ENCODE data around the gene DSTN.

Gene DSTN

DNA sequence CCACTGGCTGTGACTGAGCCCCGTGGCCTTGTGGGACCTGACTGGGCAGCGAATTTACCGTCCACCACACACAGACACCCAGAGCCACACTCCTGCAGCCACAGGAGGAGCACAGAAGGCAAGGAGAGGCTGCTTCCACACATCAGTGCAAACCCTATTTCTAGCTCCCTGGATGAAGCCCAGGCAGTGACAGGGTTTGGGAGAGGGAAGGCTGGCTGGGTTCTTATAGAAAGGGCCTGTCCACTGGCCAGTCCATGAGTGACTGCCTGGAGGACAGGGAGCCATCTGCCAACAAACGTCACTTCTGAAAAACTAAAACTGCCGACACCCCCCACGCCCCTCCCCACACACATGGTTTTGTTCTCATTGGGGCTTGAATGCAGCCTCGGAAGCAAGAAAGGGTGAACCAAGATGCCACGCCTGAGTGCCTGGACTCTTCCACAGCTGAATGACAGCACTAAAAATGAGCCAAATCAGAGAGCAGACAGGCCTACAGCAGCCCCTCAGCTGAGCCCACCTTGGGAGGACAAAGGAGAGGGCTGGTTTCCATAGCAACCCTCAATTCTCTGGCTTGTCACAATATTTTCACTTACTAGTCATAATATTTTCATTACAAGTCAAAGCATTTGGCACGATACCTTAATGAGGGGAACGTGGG, 73.8 kb downstream of the DSTN start:
- POLR2A ChIA-PET = interaction anchor here (1.1 kb wide), 1 partner anchor 74 kb away, joined by 3 read pairs; the partner anchor contains the start of gene DSTN
- CTCF ChIA-PET = no interaction called here
- DNase-seq (ENCODE audit: extremely low spot score) = no peak
- TF ChIP-seq BHLHE40 (IDR thresholded peaks at IDR 0.05; ENCODE audit: borderline replicate concordance) (no peak), FOXA1 (IDR thresholded peaks at IDR 0.05) (no peak), SP1 (IDR thresholded peaks at IDR 0.05) (no peak), FOXK2 (IDR thresholded peaks at IDR 0.05) (no peak), HDGF (IDR thresholded peaks at IDR 0.05; ENCODE audit: borderline replicate concordance) (no peak), ZNF384 (IDR thresholded peaks at IDR 0.05) (no peak), ELF4 (IDR thresholded peaks at IDR 0.05) (no peak), FOXM1 (IDR thresholded peaks at IDR 0.05; ENCODE audit: borderline replicate concordance) (no peak), L3MBTL2 (conservative IDR thresholded peaks at IDR 0.05) (no peak), NFRKB (IDR thresholded peaks at IDR 0.05) (no peak)
- TF ChIP-seq, protein P1, sequence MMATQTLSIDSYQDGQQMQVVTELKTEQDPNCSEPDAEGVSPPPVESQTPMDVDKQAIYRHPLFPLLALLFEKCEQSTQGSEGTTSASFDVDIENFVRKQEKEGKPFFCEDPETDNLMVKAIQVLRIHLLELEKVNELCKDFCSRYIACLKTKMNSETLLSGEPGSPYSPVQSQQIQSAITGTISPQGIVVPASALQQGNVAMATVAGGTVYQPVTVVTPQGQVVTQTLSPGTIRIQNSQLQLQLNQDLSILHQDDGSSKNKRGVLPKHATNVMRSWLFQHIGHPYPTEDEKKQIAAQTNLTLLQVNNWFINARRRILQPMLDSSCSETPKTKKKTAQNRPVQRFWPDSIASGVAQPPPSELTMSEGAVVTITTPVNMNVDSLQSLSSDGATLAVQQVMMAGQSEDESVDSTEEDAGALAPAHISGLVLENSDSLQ (IDR thresholded peaks at IDR 0.05) = no peak

DNA sequence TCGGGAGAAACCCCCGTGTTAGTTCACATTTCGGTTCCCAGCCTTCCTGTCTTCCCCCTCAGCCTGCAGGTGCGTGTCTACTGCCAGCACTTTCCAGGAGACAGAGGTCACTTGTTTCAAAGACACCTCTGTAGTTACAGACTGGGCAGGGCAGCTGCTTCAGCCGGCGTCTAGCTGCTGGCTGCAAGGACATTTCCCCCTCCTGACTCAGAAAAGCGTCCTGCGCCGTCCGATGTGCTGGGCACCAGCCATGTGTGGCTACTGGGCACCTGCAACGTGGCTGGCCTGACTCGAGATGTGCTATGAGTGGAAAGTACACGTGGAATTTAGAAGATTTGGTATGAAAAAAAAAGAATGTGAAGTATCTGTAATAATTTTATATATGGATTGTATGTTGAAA, 74.6 kb downstream of the DSTN start:
- CTCF ChIA-PET = no interaction called here
- POLR2A ChIA-PET = no interaction called here
- no peak for TF ChIP-seq TARDBP (IDR thresholded peaks at IDR 0.05)
- TF ChIP-seq CTBP1 (IDR thresholded peaks at IDR 0.05; ENCODE audit: borderline replicate concordance) = no peak
- no peak for TF ChIP-seq ARNT (IDR thresholded peaks at IDR 0.05)
- TF ChIP-seq ZNF384 (IDR thresholded peaks at IDR 0.05) = no peak
- TF ChIP-seq, protein P1 (IDR thresholded peaks at IDR 0.05) = no peak
- DNase-seq (ENCODE audit: extremely low spot score) = no peak

DNA sequence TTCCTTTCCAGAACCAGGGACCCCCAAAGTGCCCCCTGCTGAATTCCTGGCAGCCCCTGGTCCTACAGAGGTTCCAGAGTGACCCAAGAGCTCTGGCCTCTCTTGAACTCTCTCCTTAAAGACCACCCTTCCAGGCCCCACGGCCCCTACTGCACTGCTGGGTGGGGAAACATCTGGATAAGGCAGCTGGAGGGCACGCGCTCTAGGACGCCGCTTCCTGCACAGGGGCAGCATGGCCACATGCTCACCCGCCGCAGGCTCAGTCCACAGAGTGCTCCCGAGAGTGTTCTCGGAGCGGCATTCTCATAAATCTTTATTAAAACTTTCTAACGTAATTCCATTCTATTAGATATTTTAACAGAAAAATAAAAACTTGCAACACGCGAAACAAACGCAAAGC, 75.1 kb downstream of the DSTN start:
- no peak for DNase-seq (ENCODE audit: extremely low spot score)
- ChIA-PET POLR2A (no interaction called here), CTCF (interaction anchor here (0.7 kb wide), 1 partner anchor 10 kb away, joined by 3 read pairs; no protein-coding TSS in a partner anchor)
- TF ChIP-seq BHLHE40 (IDR thresholded peaks at IDR 0.05; ENCODE audit: borderline replicate concordance) (no peak), TARDBP (IDR thresholded peaks at IDR 0.05) (no peak), FOXA1 (IDR thresholded peaks at IDR 0.05) (no peak), SP1 (IDR thresholded peaks at IDR 0.05) (no peak), ELF4 (IDR thresholded peaks at IDR 0.05) (no peak), ZNF384 (IDR thresholded peaks at IDR 0.05) (no peak), L3MBTL2 (conservative IDR thresholded peaks at IDR 0.05) (no peak), CTBP1 (IDR thresholded peaks at IDR 0.05; ENCODE audit: borderline replicate concordance) (no peak), NFRKB (IDR thresholded peaks at IDR 0.05) (no peak), FOXK2 (IDR thresholded peaks at IDR 0.05) (no peak), HDGF (IDR thresholded peaks at IDR 0.05; ENCODE audit: borderline replicate concordance) (no peak), LEF1 (IDR thresholded peaks at IDR 0.05; ENCODE audit: borderline replicate concordance) (no peak), FOXM1 (IDR thresholded peaks at IDR 0.05; ENCODE audit: borderline replicate concordance) (no peak), SUZ12 (IDR thresholded peaks at IDR 0.05) (no peak), ARNT (IDR thresholded peaks at IDR 0.05) (no peak)
- TF ChIP-seq, protein P1 (IDR thresholded peaks at IDR 0.05) = no peak

DNA sequence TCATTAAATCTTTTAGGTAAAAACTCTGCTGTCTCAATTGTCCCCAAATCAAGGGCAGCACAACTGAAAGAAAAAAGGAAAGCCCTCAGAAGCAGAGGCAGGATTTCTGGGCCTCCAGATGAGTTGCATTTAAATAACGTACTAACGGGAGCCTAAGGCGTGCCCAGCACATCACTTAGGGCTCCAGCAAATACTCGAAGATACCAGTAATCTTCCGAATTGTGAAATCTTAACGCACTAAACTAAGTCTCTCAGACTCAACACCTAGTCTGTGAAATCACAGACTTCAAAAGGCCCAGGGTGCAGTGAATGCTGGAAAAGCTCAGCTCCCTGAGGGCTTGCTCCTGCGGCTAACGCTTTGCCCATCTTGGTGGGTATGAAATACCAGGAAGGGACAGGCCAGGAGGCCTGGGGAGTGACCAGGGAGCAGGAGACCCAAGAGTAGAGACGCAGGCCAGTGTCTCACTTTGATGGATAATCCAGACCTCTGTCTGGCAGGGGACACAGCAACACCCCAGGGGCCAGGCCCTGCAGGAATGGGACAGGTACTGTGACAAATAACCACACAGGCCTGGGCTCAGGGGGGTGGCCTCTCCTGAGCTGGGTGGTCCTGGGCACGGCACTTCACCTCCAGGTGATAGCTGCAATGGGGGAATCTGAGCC, 75.8 kb downstream of the DSTN start:
- POLR2A ChIA-PET = no interaction called here
- no peak for DNase-seq (ENCODE audit: extremely low spot score)
- TF ChIP-seq ARNT (IDR thresholded peaks at IDR 0.05) (no peak), ELF4 (IDR thresholded peaks at IDR 0.05) (no peak), SUZ12 (IDR thresholded peaks at IDR 0.05) (no peak), L3MBTL2 (conservative IDR thresholded peaks at IDR 0.05) (no peak), FOXA1 (IDR thresholded peaks at IDR 0.05) (no peak), TARDBP (IDR thresholded peaks at IDR 0.05) (no peak), CTBP1 (IDR thresholded peaks at IDR 0.05; ENCODE audit: borderline replicate concordance) (no peak), ZNF384 (IDR thresholded peaks at IDR 0.05) (no peak), FOXK2 (IDR thresholded peaks at IDR 0.05) (no peak), HDGF (IDR thresholded peaks at IDR 0.05; ENCODE audit: borderline replicate concordance) (no peak), LEF1 (IDR thresholded peaks at IDR 0.05; ENCODE audit: borderline replicate concordance) (no peak)
- TF ChIP-seq, protein P1 (IDR thresholded peaks at IDR 0.05) = no peak
- CTCF ChIA-PET = interaction anchor here (0.7 kb wide), 1 partner anchor 9 kb away, joined by 3 read pairs; no protein-coding TSS in a partner anchor

DNA sequence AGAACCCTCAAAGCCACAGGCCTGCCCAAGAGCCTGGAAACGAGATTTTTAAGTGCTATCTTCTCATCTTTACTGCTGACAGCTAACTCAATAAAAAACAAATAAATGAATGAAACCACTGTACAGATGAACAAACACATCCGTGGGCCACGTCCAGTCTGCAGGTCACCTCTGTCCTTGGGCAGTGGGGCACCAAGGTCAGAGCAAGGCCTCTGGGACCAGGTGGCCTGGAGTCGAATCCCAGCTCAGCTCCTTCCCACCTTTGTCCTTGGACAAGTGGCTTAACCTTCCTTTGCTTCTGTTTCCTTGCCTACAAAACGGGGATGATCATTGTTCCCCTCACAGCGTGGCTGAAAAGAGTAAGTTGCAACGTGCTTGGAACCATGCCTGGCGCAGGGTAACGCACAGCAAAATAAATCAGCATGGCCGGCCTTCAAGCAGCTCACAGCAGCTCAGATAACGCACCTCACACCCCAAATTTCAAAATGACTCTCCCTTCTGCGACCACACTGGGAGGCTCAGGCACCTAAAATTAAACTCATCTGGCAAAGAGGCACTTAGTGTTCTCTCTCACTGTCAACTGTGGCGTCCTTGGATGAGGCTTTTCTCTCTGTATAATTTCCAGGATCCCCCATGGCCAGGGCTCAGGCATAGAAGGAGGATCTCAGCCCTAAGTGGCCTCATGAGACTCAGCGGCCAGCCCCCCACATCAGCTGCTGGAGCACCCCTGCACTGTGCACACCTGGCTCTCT, 76.5 kb downstream of the DSTN start:
- ChIA-PET CTCF (interaction anchor here (0.6 to 0.7 kb wide), 2 partner anchors 8 to 90 kb away, joined by 3 to 4 read pairs; no protein-coding TSS in a partner anchor), POLR2A (interaction anchor here (1.3 kb wide), 1 partner anchor 116 kb away, joined by 3 read pairs; no protein-coding TSS in a partner anchor)
- DNase-seq (ENCODE audit: extremely low spot score) = no peak
- no peak for TF ChIP-seq FOXA1 (IDR thresholded peaks at IDR 0.05)
